ENCODE measurements around the gene UBAC2.

DNA sequence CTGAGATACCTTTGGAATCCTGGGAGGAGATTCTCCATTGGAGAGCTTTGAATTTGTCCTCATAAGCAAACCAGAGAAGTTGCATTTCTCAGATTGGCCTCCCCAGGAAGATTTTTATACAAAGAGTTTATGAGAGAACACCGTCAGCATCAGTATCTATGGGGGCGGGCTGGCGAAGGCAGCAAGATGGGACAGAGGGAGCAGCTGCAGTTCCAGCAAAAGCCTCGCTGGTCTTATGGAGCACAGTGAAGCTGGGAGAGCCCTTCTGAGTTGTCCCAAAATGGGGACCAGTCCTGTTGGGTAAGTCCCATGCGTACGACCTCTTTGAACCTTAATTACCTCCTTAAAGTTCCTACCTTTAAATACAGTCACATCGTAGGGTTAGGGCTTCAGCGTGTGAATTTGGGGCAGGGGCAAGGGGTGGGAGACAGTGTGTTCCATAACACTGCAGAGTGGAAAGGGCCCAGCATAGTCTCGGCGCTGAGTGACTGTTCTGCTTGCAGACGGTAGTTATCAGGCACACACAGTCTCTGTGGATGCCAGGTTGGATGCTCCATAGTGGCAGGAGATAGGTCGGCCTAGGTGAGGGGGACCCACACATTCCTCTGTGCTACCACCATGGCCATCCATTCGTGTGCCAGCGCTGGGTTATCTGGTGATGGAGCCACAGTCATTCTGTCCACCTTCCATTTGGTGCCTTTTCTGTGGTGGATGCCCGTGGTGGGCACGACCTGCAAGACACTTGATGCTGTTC is 141.5 kb downstream of the UBAC2 start:
- TF ChIP-seq, protein P1, sequence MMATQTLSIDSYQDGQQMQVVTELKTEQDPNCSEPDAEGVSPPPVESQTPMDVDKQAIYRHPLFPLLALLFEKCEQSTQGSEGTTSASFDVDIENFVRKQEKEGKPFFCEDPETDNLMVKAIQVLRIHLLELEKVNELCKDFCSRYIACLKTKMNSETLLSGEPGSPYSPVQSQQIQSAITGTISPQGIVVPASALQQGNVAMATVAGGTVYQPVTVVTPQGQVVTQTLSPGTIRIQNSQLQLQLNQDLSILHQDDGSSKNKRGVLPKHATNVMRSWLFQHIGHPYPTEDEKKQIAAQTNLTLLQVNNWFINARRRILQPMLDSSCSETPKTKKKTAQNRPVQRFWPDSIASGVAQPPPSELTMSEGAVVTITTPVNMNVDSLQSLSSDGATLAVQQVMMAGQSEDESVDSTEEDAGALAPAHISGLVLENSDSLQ (IDR thresholded peaks at IDR 0.05) = no peak
- TF ChIP-seq SP1 (IDR thresholded peaks at IDR 0.05) = no peak
- TF ChIP-seq BHLHE40 (IDR thresholded peaks at IDR 0.05; ENCODE audit: borderline replicate concordance) = no peak
- no peak for TF ChIP-seq FOXM1 (IDR thresholded peaks at IDR 0.05; ENCODE audit: borderline replicate concordance)
- TF ChIP-seq FOXK2 (IDR thresholded peaks at IDR 0.05) = no peak
- TF ChIP-seq CTBP1 (IDR thresholded peaks at IDR 0.05; ENCODE audit: borderline replicate concordance) = no peak
- no peak for TF ChIP-seq L3MBTL2 (conservative IDR thresholded peaks at IDR 0.05)
- TF ChIP-seq HDGF (IDR thresholded peaks at IDR 0.05; ENCODE audit: borderline replicate concordance) = no peak
- no peak for TF ChIP-seq FOXA1 (IDR thresholded peaks at IDR 0.05)
